Measurements from ENCODE around the gene ITGA8.
"Not testable (repeated sequence)": the region's sequence is repeated elsewhere in the genome, so short reads cannot be mapped to it uniquely, and the experiment has no call there.

The ITGA8 gene

GRCh38 chr10:15539262-15539661 is 180.5 kb downstream of the ITGA8 start:
- no peak overlapping the region for H3K4me3 ChIP-seq (replicated peaks; ENCODE audit: low read depth, low read length)
- TF ChIP-seq, protein P1, sequence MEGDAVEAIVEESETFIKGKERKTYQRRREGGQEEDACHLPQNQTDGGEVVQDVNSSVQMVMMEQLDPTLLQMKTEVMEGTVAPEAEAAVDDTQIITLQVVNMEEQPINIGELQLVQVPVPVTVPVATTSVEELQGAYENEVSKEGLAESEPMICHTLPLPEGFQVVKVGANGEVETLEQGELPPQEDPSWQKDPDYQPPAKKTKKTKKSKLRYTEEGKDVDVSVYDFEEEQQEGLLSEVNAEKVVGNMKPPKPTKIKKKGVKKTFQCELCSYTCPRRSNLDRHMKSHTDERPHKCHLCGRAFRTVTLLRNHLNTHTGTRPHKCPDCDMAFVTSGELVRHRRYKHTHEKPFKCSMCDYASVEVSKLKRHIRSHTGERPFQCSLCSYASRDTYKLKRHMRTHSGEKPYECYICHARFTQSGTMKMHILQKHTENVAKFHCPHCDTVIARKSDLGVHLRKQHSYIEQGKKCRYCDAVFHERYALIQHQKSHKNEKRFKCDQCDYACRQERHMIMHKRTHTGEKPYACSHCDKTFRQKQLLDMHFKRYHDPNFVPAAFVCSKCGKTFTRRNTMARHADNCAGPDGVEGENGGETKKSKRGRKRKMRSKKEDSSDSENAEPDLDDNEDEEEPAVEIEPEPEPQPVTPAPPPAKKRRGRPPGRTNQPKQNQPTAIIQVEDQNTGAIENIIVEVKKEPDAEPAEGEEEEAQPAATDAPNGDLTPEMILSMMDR (IDR thresholded peaks at IDR 0.05; ENCODE audit: low read depth, low read length, missing control alignments): no peak
- no peak for DNase-seq (ENCODE audit: extremely low read depth, low read depth)

DNA sequence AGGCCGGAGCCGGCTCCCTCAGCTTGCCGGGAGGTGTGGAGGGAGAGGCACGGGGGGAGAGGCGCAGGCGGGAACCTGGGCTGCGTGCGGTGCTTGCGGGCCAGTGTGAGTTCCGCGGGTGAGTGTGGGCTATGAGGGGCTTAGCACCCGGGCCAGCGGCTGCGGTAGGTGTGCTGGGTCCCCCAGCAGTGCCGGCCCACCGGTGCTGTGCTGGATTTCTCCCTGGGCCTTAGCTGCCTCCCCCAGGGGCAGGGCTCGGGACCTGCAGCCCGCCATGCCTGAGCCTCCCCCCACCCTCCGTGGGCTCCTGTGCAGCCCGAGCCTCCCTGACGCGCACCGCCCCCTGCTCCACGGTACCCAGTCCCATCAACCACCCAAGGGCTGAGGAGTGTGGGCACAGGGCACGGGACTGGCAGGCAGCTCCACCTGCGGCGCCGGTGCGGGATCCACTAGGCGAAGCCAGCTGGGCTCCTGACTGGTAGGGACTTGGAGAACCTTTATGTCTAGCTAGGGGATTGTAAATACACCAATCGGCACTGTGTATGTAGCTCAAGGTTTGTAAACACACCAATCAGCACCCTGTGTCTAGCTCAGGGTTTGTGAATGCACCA is 184.7 kb downstream of the ITGA8 start:
- DNase-seq (ENCODE audit: extremely low read depth, low read depth); H3K4me3 ChIP-seq (replicated peaks; ENCODE audit: low read depth, low read length): not testable (repeated sequence)

GRCh38 chr10:15531927-15532722 is 187.6 kb downstream of the ITGA8 start:
- DNase-seq (ENCODE audit: extremely low read depth, low read depth): no peak
- TF ChIP-seq, protein P1 (IDR thresholded peaks at IDR 0.05; ENCODE audit: low read depth, low read length, missing control alignments): no peak
- H3K4me3 ChIP-seq (replicated peaks; ENCODE audit: low read depth, low read length): no peak overlapping the region

GRCh38 chr10:15528859-15529239 is 190.9 kb downstream of the ITGA8 start:
- H3K4me3 ChIP-seq (replicated peaks; ENCODE audit: low read depth, low read length): no peak overlapping the region
- DNase-seq (ENCODE audit: extremely low read depth, low read depth): no peak
- TF ChIP-seq, protein P1 (IDR thresholded peaks at IDR 0.05; ENCODE audit: low read depth, low read length, missing control alignments): no peak

- TF ChIP-seq, protein P1 (IDR thresholded peaks at IDR 0.05; ENCODE audit: low read depth, low read length, missing control alignments): no peak
- no peak for DNase-seq (ENCODE audit: extremely low read depth, low read depth)
- no peak overlapping the region for H3K4me3 ChIP-seq (replicated peaks; ENCODE audit: low read depth, low read length)
These were observed 193.0 kb downstream of the ITGA8 start for GRCh38 chr10:15526754-15527153.

GRCh38 chr10:15521328-15521903 is 198.3 kb downstream of the ITGA8 start:
- TF ChIP-seq, protein P1 (IDR thresholded peaks at IDR 0.05; ENCODE audit: low read depth, low read length, missing control alignments): no peak
- no peak for DNase-seq (ENCODE audit: extremely low read depth, low read depth)
- H3K4me3 ChIP-seq (replicated peaks; ENCODE audit: low read depth, low read length): no peak overlapping the region

DNA sequence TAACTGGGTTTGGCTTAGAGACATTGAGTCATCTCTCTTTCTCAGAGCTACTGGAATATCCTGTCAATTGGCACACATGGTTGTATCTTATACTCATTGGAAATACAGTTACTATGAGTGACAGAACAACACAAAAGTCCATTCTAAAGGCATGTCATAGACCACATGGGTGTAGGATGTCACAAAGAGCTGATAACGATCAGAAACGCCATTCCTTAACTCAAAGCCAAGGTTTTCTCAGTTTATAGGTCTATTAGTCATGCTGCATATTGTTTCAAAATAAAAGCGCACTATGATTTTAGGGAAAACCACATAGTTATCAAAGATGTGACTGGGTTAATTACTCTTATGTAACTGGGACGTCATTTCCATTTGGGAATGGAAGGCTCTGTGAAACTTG is 201.5 kb downstream of the ITGA8 start:
- H3K4me3 ChIP-seq (replicated peaks; ENCODE audit: low read depth, low read length): no peak overlapping the region
- DNase-seq (ENCODE audit: extremely low read depth, low read depth): peak; percentile 70
- TF ChIP-seq, protein P1 (IDR thresholded peaks at IDR 0.05; ENCODE audit: low read depth, low read length, missing control alignments): no peak
